Chondrocyte (in vitro differentiated cells): ENCODE data around the gene PRKAB1. TPM values are rescaled to one million over a fixed set of nuclear protein-coding genes. Genes with fewer than 3 reads are reported as not detected.

ENCODE experiments used
- DNase-seq: peaks from one replicate; pipeline ENCODE4 v3.0.0; 2021; ENCODE audit warnings: mixed read lengths, low spot score
- H3K27ac Mint-ChIP-seq: one replicate; pipeline ENCODE4 v1.8.0; 2021; ENCODE audit warnings: mild to moderate bottlenecking, moderate library complexity, mixed read lengths; ENCODE audit not compliant: unreplicated experiment
- H3K27me3 Mint-ChIP-seq: 2 replicates; pipeline ENCODE4 v1.8.0; 2021; ENCODE audit warnings: low read depth, mixed read lengths
- H3K36me3 Mint-ChIP-seq: 2 replicates; pipeline ENCODE4 v1.8.0; 2021; ENCODE audit warnings: low read depth, mixed read lengths
- H3K4me1 Mint-ChIP-seq: 2 replicates; pipeline ENCODE4 v1.8.0; 2021; ENCODE audit warnings: low read depth, mild to moderate bottlenecking, mixed read lengths
- H3K4me3 Mint-ChIP-seq: one replicate; pipeline ENCODE4 v1.8.0; 2021; ENCODE audit warnings: mild to moderate bottlenecking, moderate library complexity, mixed read lengths; ENCODE audit not compliant: unreplicated experiment
- H3K9me3 Mint-ChIP-seq: 2 replicates; pipeline ENCODE4 v1.8.0; 2021; ENCODE audit warnings: low read depth, mixed read lengths
- total RNA-seq: library from RNA; stranded (reverse); gene quantifications from 3 replicates; pipeline ENCODE4 v1.2.1, GENCODE V29; 2021
- TF ChIP-seq, protein P1 (sequence below): fragments of 200-600 bp; sonication (generic); IDR thresholded peaks from 2 replicates; pipeline ENCODE4 v1.5.0; 2021; ENCODE audit warnings: antibody characterized with exemption, mild to moderate bottlenecking, moderate library complexity

The PRKAB1 gene
- total RNA-seq, 1 donor from 2014 or later: 20.8 TPM

- Mint-ChIP-seq H3K4me1 (peaks cover 34% of the 10 kb centered on the region), H3K9me3 (no peaks in the 10 kb centered on the region), H3K36me3 (peaks cover 13% of the 10 kb centered on the region), H3K4me3 (peak overlapping the region; percentile 46), H3K27ac (no peak overlapping the region), H3K27me3 (no peaks in the 10 kb centered on the region)
- DNase-seq: no peak
- TF ChIP-seq, protein P1, sequence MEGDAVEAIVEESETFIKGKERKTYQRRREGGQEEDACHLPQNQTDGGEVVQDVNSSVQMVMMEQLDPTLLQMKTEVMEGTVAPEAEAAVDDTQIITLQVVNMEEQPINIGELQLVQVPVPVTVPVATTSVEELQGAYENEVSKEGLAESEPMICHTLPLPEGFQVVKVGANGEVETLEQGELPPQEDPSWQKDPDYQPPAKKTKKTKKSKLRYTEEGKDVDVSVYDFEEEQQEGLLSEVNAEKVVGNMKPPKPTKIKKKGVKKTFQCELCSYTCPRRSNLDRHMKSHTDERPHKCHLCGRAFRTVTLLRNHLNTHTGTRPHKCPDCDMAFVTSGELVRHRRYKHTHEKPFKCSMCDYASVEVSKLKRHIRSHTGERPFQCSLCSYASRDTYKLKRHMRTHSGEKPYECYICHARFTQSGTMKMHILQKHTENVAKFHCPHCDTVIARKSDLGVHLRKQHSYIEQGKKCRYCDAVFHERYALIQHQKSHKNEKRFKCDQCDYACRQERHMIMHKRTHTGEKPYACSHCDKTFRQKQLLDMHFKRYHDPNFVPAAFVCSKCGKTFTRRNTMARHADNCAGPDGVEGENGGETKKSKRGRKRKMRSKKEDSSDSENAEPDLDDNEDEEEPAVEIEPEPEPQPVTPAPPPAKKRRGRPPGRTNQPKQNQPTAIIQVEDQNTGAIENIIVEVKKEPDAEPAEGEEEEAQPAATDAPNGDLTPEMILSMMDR: no peak
These were observed 2.0 kb downstream of the PRKAB1 start for GRCh38 chr12:119669744-119670472.

DNA sequence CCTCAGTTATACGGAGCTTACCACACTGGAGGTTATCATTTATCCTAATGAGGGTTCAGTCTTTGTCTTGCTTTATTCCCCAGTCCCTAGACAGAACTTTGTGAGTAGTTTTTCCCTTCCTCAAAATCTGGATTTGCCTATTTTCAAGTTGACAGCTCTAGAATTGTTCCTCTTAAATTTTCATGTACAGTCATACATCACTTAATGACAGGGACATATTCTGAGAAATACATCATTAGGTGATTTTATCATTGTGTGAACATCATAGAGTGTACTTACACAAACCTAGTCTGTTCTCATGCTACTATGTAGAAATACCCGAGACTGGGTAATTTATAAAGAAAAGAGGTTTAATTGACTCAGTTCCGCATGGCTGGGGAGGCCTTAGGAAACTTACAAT is 3.1 kb downstream of the PRKAB1 start:
- TF ChIP-seq, protein P1: no peak
- Mint-ChIP-seq H3K27ac (no peak overlapping the region), H3K4me1 (peaks cover 34% of the 10 kb centered on the region), H3K36me3 (peaks cover 18% of the 10 kb centered on the region), H3K4me3 (no peak overlapping the region), H3K27me3 (no peaks in the 10 kb centered on the region), H3K9me3 (no peaks in the 10 kb centered on the region)
- no peak for DNase-seq

DNA sequence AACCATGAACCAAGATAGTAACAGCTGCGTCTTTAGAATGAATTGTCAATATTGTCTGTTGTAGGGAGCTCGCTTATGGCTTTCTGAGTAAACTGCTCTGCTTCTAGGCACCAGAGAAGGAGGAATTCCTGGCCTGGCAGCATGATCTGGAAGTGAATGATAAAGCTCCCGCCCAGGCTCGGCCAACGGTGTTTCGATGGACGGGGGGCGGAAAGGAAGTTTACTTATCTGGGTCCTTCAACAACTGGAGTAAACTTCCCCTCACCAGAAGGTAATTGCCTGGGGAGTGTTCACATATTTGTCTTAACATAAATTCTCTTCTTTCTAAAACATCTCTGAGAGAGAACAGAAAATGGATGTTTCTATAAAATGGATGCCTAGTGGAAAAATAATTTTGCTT is 4.3 kb downstream of the PRKAB1 start:
- Mint-ChIP-seq H3K4me3 (no peak overlapping the region), H3K27me3 (no peaks in the 10 kb centered on the region), H3K4me1 (peaks cover 30% of the 10 kb centered on the region), H3K36me3 (peaks cover 26% of the 10 kb centered on the region), H3K27ac (no peak overlapping the region), H3K9me3 (no peaks in the 10 kb centered on the region)
- DNase-seq: no peak
- TF ChIP-seq, protein P1: no peak

- peaks cover 30% of the 10 kb centered on the region for H3K36me3 Mint-ChIP-seq
These were observed 5.7 kb downstream of the PRKAB1 start for GRCh38 chr12:119673634-119674033.

GRCh38 chr12:119674560-119674959 is 6.6 kb downstream of the PRKAB1 start:
- TF ChIP-seq, protein P1: no peak
- Mint-ChIP-seq H3K4me1 (peaks cover 17% of the 10 kb centered on the region), H3K9me3 (no peaks in the 10 kb centered on the region), H3K4me3 (no peak overlapping the region), H3K27ac (no peak overlapping the region), H3K27me3 (no peaks in the 10 kb centered on the region), H3K36me3 (peaks cover 34% of the 10 kb centered on the region)
- no peak for DNase-seq

More at GRCh38 chr12:119673634-119674033, 5.7 kb downstream of the PRKAB1 start:
- peaks cover 22% of the 10 kb centered on the region for H3K4me1 Mint-ChIP-seq
- DNase-seq: no peak
- H3K9me3 Mint-ChIP-seq: no peaks in the 10 kb centered on the region
- H3K4me3 Mint-ChIP-seq: no peak overlapping the region
- H3K27me3 Mint-ChIP-seq: no peaks in the 10 kb centered on the region
- H3K27ac Mint-ChIP-seq: no peak overlapping the region
- TF ChIP-seq, protein P1: no peak
